Neural crest cell (in vitro differentiated cells): Measurements from ENCODE around the gene PRR18. TPM values are rescaled to one million over a fixed set of nuclear protein-coding genes. Genes with fewer than 3 reads are reported as not detected.

Experiments
- DNase-seq: peaks from one replicate; pipeline ENCODE4 v3.0.0; 2021; ENCODE audit warnings: low read depth, mixed read lengths, low spot score
- H3K27ac Mint-ChIP-seq: one replicate; pipeline ENCODE4 v1.8.0; 2021; ENCODE audit warnings: mild to moderate bottlenecking, mixed read lengths; ENCODE audit not compliant: unreplicated experiment
- H3K27me3 Mint-ChIP-seq: 2 replicates; pipeline ENCODE4 v1.8.0; 2021; ENCODE audit warnings: low read depth, mild to moderate bottlenecking, mixed read lengths
- H3K36me3 Mint-ChIP-seq: 2 replicates; pipeline ENCODE4 v1.8.0; 2021; ENCODE audit warnings: low read depth, mild to moderate bottlenecking, mixed read lengths
- H3K4me1 Mint-ChIP-seq: 2 replicates; pipeline ENCODE4 v1.8.0; 2021; ENCODE audit warnings: mixed read lengths
- H3K4me3 Mint-ChIP-seq: one replicate; pipeline ENCODE4 v1.8.0; 2021; ENCODE audit warnings: mild to moderate bottlenecking, mixed read lengths
- H3K9me3 Mint-ChIP-seq: 2 replicates; pipeline ENCODE4 v1.8.0; 2021; ENCODE audit warnings: mixed read lengths
- CTCF ChIP-seq: fragments of 200-600 bp; sonication (generic); conservative IDR thresholded peaks from 2 replicates; pipeline ENCODE4 v1.5.0; 2021; ENCODE audit warnings: antibody characterized with exemption, mild to moderate bottlenecking
- long read RNA-seq: library from polyadenylated mRNA; unstranded; transcript quantifications from one replicate; pipeline ENCODE4 v2.0.0, GENCODE V29; 2020
- total RNA-seq: library from RNA; stranded (reverse); gene quantifications from 2 replicates; pipeline ENCODE4 v1.2.1, GENCODE V29; 2021

Gene PRR18
- total RNA-seq, result 0.16 and 0.35 TPM in 2 replicates
- long read RNA-seq, result 0 reads

- Mint-ChIP-seq H3K27me3 (peaks cover 68% of the 10 kb centered on the region), H3K36me3 (no peaks in the 10 kb centered on the region), H3K9me3 (no peaks in the 10 kb centered on the region), H3K4me3 (peak within 1 kb of the TSS; percentile 74), H3K4me1 (peaks cover 4% of the 10 kb centered on the region), H3K27ac (no peak within 1 kb of the TSS)
- no peak for TF ChIP-seq CTCF
- peak; percentile 31 for DNase-seq
Observed at GRCh38 chr6:166308033-166308768, at the start of gene PRR18. Gene PRR18 (minus strand): TSS chr6:166308392. CDS start chr6:166308142, 250 bp downstream.

GRCh38 chr6:166355552-166355951 is 47.4 kb upstream of the PRR18 start:
- TF ChIP-seq CTCF, result no peak
- Mint-ChIP-seq H3K27me3 (peaks cover 5% of the 10 kb centered on the region), H3K27ac (no peak overlapping the region), H3K9me3 (peaks cover 12% of the 10 kb centered on the region), H3K4me1 (peaks cover 28% of the 10 kb centered on the region), H3K4me3 (no peak overlapping the region), H3K36me3 (peaks cover 15% of the 10 kb centered on the region)
- DNase-seq, result no peak

- peaks cover 5% of the 10 kb centered on the region for H3K27me3 Mint-ChIP-seq
- TF ChIP-seq CTCF, result no peak
- peaks cover 22% of the 10 kb centered on the region for H3K4me1 Mint-ChIP-seq
- H3K4me3 Mint-ChIP-seq, result no peak overlapping the region
- H3K27ac Mint-ChIP-seq, result no peak overlapping the region
- peaks cover 15% of the 10 kb centered on the region for H3K36me3 Mint-ChIP-seq
- H3K9me3 Mint-ChIP-seq, result peaks cover 12% of the 10 kb centered on the region
- DNase-seq, result no peak
Observed at GRCh38 chr6:166354965-166355364, 46.8 kb upstream of the PRR18 start.

- peaks cover 22% of the 10 kb centered on the region for H3K4me1 Mint-ChIP-seq
- peaks cover 13% of the 10 kb centered on the region for H3K36me3 Mint-ChIP-seq
- no peak for DNase-seq
- peaks cover 5% of the 10 kb centered on the region for H3K27me3 Mint-ChIP-seq
- no peak overlapping the region for H3K4me3 Mint-ChIP-seq
- H3K27ac Mint-ChIP-seq, result no peak overlapping the region
- H3K9me3 Mint-ChIP-seq, result peaks cover 10% of the 10 kb centered on the region
- no peak for TF ChIP-seq CTCF
Observed at GRCh38 chr6:166354143-166354542, 46.0 kb upstream of the PRR18 start.

GRCh38 chr6:166353507-166353906 is 45.3 kb upstream of the PRR18 start:
- H3K4me1 Mint-ChIP-seq, result peaks cover 22% of the 10 kb centered on the region
- H3K27ac Mint-ChIP-seq, result no peak overlapping the region
- H3K27me3 Mint-ChIP-seq, result peaks cover 5% of the 10 kb centered on the region
- H3K36me3 Mint-ChIP-seq, result peaks cover 13% of the 10 kb centered on the region
- TF ChIP-seq CTCF, result no peak
- peaks cover 11% of the 10 kb centered on the region for H3K9me3 Mint-ChIP-seq
- no peak for DNase-seq
- H3K4me3 Mint-ChIP-seq, result no peak overlapping the region
